ENCODE measurements around the gene MTOR.
"Not testable (repeated sequence)": the region's sequence is repeated elsewhere in the genome, so short reads cannot be mapped to it uniquely, and the experiment has no call there.

The MTOR gene

GRCh38 chr1:11100149-11100493 is 162.2 kb downstream of the MTOR start:
- DNase-seq = no peak

GRCh38 chr1:11099310-11100148 is 162.8 kb downstream of the MTOR start, which contains the start of gene EXOSC10:
Gene EXOSC10 (minus strand): TSS chr1:11099869. CDS start chr1:11099831, 38 bp downstream.
- peak; percentile 95 for DNase-seq

DNA sequence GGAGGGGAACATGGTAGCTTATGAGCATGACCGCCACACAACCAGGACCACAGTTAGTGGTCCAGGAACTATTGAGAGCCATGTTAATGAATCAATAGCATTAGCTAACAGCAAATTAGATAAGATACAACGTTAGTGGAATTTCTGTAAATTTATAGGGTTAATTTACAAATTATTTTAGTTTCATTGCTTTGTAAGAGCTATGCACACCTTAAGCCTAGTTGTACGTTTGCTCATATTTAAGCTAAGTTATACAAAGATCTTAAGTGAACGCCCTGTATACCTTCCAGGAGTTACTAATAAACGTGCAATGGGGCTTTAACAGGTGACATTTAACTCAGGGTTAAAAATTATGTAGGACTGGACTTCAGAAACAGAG is 163.4 kb downstream of the MTOR start:
- DNase-seq = no peak

GRCh38 chr1:11083784-11084183 is 178.6 kb downstream of the MTOR start:
- DNase-seq = not testable (repeated sequence)

GRCh38 chr1:11080931-11081330 is 181.4 kb downstream of the MTOR start:
- DNase-seq = no peak

DNA sequence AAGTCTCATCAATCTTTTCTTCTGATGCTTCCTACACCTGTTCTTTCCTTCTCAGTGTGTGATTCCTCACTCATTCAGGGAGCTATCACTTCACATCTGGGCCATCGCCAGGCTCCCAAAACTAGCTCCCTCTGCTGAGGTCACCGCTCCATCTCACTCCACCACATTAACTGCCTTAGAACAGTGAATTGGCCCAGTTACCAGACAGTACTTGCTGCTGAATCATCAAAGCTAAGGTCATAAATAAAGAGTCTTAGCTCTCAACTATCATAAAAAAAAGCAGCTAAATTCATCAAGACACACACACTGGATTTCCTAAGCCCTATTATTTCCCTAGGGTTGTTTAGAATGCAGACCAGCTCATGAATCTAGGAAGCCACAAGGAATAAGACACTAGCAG is 183.7 kb downstream of the MTOR start:
- no peak for DNase-seq

DNA sequence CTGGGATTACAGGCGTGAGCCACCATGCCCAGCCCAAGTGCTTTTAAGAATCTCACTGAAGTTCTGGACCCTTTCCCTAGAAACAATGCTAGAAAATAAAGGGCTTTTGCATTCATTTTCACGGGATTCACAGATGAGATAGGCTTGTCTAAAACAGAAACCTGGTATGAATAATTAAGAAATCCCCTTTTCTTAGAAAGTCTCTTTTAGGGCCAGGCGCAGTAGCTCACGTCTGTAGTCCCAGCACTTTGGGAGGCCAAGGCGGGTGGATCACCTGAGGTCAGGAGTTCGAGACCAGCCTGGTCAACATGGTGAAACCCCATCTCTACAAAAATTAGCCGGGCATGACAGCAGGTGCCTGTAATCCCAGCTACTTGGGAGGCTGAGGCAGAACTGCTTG is 189.0 kb downstream of the MTOR start:
- not testable (repeated sequence) for DNase-seq

- no peak for DNase-seq
Measured at GRCh38 chr1:11072216-11072917, 190.0 kb downstream of the MTOR start.

GRCh38 chr1:11071463-11072215 is 190.7 kb downstream of the MTOR start:
- no peak for DNase-seq

DNA sequence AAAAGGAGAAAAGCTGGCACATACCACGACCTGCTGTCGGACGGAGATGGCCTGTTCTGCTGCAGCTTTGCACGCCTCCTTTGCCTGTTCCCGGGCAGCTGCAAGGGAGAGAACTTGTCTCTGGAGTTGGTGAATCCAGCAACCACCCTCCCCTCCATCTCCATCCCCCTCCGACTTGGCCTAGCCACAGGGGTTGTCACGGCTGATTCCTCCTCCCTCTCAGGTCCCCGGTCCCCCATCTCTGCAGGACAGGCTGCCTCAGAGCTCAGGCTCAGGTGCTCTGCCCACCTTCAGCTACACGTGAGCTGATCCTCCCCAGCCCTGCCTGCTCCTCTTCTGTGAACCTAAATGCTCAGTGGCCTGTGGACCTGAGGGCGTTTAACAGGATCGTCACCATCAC is 191.5 kb downstream of the MTOR start:
- DNase-seq = no peak

- DNase-seq = no peak
Measured at GRCh38 chr1:11068600-11069473, 193.5 kb downstream of the MTOR start.

GRCh38 chr1:11067716-11068599 is 194.4 kb downstream of the MTOR start:
- DNase-seq = no peak

DNA sequence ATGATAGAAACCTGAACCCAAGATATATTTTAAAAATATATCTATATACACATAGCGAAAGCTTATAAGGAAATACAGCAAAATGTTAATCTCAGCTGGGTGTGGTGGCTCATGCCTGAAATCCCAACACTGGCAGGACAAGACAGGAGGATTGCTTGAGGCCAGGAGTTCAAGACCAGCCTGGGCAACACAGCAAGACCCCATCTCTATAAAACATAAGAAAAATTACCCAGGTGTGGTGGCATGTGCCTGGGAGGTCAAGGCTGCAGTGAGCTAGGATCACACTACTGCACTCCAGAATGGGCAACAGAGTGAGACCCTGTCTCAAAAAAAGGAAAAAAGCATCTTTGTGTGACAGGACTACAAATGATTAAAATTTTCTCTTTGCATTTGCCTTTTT is 196.6 kb downstream of the MTOR start:
- no peak for DNase-seq

- no peak for DNase-seq
Measured at GRCh38 chr1:11064942-11065341, 197.4 kb downstream of the MTOR start.

- DNase-seq = not testable (repeated sequence)
Measured at GRCh38 chr1:11063937-11064537, 198.3 kb downstream of the MTOR start.

GRCh38 chr1:11062965-11063401 is 199.4 kb downstream of the MTOR start:
- no peak for DNase-seq

DNA sequence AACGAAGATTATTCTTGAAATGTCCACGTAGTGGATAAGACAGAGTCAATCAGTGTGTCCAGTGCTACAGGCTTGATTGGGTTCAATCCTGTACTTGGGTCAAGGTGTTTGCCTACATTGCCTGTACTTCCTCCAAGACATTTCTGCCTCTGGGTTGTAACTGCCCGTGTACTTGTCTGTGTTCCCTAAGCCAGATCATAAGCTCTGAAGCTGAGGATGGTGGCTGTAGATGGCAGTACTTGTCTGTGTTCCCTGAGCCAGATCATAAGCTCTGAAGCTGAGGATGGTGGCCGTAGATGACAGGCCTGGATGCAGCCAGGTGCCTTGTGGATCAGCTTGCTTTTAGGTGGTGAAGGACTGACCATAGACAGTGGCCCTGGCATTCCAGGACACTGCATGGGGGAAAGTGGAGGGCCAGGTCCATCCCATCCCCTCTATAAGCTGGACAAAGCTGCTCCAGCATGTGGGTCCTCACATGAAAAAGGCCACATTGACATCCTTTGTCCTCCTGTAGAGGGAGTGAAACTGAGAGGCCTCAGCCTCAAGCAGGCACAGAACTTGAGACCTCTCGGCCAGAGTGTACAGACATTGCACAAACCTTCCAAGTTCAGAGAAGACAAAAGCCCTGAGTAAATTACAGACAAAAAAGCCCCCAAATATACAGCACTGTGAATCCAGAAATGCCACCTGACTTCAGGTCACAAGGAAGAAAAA is 200.5 kb downstream of the MTOR start:
- no peak for DNase-seq

- peak; percentile 82 for DNase-seq
Measured at GRCh38 chr1:11059968-11060830, 202.2 kb downstream of the MTOR start, which contains the start of gene SRM. Gene SRM (minus strand): TSS chr1:11060018. CDS start chr1:11059943, 75 bp downstream.

Data from effector CD8-positive, alpha-beta T cell (primary cell).